M059J (cell line): ENCODE data around the gene CEACAM21. TPM values are rescaled to one million over a fixed set of nuclear protein-coding genes. Genes with fewer than 3 reads are reported as not detected.
"Not testable (repeated sequence)": the region's sequence is repeated elsewhere in the genome, so short reads cannot be mapped to it uniquely, and the experiment has no call there.

Experiments
- DNase-seq: peaks from one replicate; pipeline ENCODE4 v3.0.0-alpha.2; 2012; ENCODE audit warnings: low read depth
- total RNA-seq: library from RNA; depleted of rRNA; stranded (reverse); fragments of >200 nt; shearing (Covaris generic); gene quantifications from 2 replicates; pipeline ENCODE4 v1.2.3, GENCODE V29; 2014

The CEACAM21 gene
- total RNA-seq, 1 experiment from 2014 or later = not detected

GRCh38 chr19:41549884-41550283 lies 26.1 kb upstream of the CEACAM21 start:
- DNase-seq = no peak

GRCh38 chr19:41551212-41551610 lies 24.8 kb upstream of the CEACAM21 start:
- no peak for DNase-seq

GRCh38 chr19:41551711-41552110 lies 24.3 kb upstream of the CEACAM21 start:
- DNase-seq = no peak

- no peak for DNase-seq
These were observed 23.4 kb upstream of the CEACAM21 start for GRCh38 chr19:41552558-41552957.

GRCh38 chr19:41553804-41554203 lies 22.2 kb upstream of the CEACAM21 start:
- no peak for DNase-seq

GRCh38 chr19:41554907-41555306 lies 21.1 kb upstream of the CEACAM21 start:
- no peak for DNase-seq

GRCh38 chr19:41555748-41556147 lies 20.2 kb upstream of the CEACAM21 start:
- DNase-seq = no peak

GRCh38 chr19:41563854-41564514 lies 12.0 kb upstream of the CEACAM21 start:
- no peak for DNase-seq

- no peak for DNase-seq
These were observed 11.2 kb upstream of the CEACAM21 start for GRCh38 chr19:41564515-41565378.

GRCh38 chr19:41565379-41565720 lies 10.6 kb upstream of the CEACAM21 start:
- no peak for DNase-seq

- no peak for DNase-seq
These were observed 10.0 kb upstream of the CEACAM21 start for GRCh38 chr19:41566001-41566400.

- no peak for DNase-seq
These were observed 6.3 kb upstream of the CEACAM21 start for GRCh38 chr19:41569481-41570150.

GRCh38 chr19:41570179-41570578 lies 5.8 kb upstream of the CEACAM21 start:
- DNase-seq = no peak

- peak; percentile 67 for DNase-seq
These were observed 5.3 kb upstream of the CEACAM21 start for GRCh38 chr19:41570639-41571112.

GRCh38 chr19:41577144-41577830 lies 1.3 kb downstream of the CEACAM21 start:
- no peak for DNase-seq

GRCh38 chr19:41577833-41578232 lies 1.9 kb downstream of the CEACAM21 start:
- no peak for DNase-seq

- no peak for DNase-seq
These were observed 2.9 kb downstream of the CEACAM21 start for GRCh38 chr19:41578886-41579285.

GRCh38 chr19:41581068-41581467 lies 5.1 kb downstream of the CEACAM21 start:
- not testable (repeated sequence) for DNase-seq

- not testable (repeated sequence) for DNase-seq
These were observed 6.7 kb downstream of the CEACAM21 start for GRCh38 chr19:41582577-41583182.

- no peak for DNase-seq
These were observed 8.4 kb downstream of the CEACAM21 start for GRCh38 chr19:41584260-41584810.

GRCh38 chr19:41584931-41585330 lies 9.0 kb downstream of the CEACAM21 start:
- no peak for DNase-seq
